T-helper 2 cell (primary cell): ENCODE data around the gene FAM222A.

Experiments used
- DNase-seq, 5 experiments: peaks; one replicate each; pipeline versions ENCODE4 v3.0.0 to v3.0.0-alpha.2; 2012 to 2022

FAM222A gene

DNA sequence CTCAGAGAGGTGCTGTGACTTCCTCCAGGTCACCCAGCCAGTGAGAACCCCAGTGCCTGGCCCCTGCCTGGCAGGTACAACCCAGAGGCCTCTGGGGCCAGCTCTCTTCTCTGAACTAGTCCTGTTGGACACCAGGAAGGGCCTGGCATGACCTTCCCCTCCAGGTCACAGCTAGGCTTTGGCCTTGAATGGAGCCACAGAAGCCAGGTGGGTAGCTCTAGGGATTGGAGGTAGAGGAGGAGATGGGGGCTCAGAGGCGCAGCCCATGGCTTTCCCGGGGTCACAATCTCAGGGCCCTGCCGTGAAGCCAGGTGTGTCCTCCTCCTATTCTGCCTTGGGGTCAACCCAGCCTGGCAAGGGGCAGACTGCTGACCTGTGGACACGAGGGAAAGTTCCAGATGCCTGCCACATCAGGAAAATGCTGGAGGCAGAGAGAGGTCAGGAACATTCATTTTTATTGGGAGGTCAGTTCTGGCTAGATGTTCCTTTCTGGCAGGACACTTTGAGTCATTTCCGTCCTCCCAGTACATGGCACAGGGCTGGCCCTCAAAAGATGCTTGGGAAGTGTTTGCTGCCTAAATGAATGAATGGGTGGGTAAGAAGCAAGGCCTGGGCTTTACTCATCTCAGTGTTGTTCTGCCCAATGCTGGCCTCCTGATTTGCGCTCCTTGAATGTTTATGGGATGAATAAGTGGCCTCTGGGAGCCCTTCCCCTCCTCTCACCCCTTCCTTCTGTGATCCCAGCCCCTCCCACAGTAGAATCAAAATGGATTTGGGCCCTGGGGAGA lies 25.4 kb downstream of the FAM222A start:
- no peak for DNase-seq

DNA sequence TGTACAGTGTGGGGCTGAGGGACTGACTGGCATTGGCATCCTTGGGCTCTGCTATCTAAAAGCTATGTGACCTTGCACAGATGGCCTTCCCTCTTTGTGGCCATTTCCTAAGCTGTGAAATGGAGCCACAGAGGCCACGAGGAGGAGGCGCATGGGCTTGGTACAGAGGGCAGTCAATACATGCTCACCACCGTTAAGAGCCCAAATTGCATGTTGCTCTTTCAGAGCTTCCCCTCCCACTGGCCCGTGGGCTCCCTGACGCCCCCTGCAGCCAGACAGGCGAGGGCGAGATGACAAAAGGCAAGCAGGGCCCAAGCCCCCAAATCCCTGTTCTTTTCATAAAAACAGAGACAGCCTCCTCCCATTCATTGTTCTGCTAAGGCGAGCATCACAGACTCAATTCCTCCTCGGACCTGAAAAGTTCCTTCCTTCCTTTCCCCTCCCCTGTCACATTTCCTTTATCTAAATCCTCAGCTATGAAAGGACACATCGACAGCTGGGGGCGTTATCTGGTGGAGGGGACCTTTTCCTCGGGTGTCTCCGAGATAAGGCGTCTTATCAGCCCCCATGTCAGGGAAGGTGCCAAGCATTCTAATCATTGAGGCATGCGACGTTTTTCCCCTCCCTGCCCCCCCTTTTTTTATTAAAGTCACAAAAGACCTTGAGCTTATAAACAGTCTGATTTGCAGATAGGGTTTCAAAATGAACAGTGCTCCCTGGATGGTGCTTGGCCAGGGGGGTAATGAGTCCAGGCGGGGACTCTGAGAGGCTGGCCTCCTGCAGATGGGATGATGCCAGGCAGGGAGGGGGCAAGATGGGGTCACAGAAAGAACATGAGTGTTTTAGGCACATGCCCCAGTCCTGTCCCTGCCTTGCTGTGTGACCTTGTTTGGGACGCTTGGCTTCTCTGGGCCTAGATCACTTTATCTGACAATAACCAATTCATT lies 26.4 kb downstream of the FAM222A start:
- DNase-seq = no peak

DNA sequence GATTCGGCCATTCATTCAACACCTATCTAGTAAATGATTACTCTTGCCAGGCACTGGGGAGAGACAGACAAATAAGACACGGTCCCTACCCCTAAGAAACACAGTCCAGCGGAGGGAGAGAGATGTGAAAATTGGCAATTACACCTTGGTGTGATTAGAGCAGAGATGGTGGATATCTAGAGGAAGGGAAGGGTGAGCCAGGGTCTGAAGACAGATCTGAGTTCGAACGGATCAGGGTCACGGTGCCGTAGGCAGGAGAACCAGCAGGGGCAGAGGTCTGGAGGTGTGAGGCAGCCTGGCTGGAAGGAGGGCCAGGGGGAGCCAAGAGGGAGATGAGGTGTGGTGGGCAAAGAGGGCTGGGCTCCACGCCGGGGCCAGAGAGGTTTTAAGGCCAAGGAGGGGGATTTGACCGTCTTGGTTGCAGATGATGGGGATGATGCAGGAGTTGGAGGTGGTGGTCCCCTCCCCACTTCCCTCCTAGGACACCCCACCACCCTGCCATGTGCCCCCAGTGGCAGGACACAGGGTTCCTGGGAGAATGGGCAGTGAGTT lies 27.1 kb downstream of the FAM222A start:
- no peak for DNase-seq

DNA sequence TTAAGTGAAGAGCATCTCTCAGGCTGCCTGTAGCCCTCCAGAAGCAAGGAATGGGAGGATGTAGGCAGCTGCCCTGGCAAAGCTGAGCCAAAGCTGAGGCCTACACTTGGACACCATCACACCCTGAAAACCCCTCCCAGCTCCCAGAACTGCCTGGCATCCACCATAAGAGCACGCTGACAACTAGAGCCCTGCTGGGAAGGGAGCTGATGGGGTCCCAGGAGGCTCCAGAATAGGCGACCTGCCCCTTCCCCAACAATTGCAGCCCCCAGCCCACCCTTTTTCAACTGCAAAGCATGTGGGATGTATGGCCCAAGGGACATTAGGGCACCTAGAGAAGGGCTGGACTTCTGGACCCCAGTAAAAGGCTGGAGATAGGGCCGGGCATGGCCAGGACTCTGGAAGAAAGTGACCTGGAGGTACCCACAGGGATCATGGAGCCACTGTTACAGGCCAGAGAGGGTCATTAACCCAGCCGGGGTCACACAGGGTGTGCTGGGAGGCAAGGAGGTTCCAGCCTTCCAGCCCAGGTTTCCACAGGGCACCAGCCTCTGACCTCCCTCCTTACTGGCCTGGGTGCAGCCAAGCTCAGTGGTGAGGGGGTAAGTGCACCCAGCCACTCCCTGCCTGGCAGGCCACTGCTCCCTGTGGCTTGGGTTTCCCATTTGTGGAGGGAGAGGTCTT lies 27.8 kb downstream of the FAM222A start:
- DNase-seq = no peak

DNA sequence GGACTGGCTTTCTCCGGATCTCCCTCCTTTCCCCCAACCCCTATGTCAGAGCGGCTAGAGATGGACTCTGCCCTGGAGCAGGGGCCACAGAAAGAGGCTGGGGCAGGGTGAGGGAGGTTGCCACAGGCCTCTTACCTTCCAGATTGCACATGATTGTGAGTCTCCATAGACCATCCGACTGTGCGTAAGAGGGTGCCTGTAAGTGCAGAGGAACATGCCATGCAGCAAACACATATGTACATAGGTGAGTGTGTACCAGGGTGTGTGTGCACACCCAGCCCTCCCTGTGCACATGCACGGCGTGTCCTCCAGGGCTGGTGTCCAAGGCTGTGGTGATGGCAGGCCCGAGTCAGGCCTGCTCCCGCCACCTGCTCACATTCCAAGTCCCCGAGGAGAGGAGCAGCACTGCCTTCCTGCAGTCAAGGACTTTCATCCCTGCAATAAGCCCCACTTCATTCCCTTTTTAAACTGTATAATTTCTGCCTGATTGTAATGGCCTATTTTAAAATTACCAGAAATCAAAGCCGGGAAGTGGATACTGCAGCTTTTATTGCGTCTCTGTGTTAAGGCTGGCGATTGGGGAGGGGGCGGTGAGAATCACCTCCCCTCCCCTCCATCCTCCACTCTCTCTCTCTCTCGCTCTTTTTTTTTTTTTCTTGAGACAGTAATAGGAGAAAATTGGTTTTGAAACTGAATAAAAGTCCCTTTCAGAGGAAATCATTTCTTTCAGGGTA lies 28.5 kb downstream of the FAM222A start:
- no peak for DNase-seq

DNA sequence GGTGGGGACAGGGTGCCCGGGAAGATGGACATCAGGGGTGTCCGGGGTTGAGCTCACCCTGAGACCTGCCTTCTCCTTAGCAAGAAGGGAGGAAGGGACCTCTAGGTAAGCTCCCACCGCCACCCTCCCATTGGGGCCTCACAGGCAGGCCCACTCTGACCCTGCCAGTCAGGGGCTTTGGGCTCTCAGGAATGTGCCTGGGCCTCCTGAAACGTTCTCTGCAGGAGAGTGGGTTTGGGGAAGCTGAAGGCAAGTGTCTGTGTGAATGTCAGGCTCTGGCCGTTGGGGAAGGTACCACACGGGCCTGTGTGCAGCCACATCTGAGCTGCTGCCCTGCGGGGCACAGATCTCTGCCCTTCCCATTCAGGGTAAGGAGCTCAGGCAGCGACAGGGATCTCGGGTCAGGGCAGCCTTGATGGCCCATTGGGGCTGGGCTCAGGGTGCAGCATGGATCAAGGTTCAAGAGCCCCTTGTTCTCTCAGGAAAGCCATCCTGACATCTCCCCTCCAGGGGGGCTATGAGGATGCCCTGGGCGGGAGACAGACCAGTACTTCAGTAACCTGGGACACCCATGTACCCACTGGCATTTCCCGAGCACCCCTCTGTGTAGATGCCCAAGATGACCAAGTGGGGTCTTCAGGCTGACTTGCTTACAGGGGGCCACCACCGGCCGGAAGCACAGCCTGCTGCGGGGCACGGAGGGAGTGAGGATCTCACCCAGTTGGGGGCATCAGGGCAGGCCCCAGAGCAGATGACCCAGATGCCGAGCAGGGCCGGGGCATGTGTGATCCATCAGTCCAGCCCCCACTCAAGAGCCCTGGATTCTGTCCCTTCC lies 29.7 kb downstream of the FAM222A start:
- no peak for DNase-seq

DNA sequence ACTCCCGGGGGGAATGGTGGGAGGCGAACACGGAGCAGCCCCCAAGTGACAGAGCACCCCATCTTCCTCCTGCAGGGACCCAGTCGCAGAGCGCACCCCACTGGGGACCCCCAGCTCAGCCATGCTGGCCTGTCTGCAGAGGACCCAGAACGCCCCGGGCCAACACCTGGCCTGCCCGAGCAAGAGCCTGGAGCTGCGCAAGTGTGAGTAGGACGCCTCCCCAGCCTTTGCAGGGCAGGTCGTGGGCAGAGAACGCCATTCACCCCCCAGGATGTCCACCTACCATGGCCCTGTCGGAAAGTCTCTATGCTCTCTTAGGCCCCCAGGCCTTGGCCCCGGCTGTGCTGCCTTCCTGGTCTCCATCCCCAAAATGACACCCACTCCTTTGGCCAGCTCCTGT lies 30.4 kb downstream of the FAM222A start:
- no peak for DNase-seq

DNA sequence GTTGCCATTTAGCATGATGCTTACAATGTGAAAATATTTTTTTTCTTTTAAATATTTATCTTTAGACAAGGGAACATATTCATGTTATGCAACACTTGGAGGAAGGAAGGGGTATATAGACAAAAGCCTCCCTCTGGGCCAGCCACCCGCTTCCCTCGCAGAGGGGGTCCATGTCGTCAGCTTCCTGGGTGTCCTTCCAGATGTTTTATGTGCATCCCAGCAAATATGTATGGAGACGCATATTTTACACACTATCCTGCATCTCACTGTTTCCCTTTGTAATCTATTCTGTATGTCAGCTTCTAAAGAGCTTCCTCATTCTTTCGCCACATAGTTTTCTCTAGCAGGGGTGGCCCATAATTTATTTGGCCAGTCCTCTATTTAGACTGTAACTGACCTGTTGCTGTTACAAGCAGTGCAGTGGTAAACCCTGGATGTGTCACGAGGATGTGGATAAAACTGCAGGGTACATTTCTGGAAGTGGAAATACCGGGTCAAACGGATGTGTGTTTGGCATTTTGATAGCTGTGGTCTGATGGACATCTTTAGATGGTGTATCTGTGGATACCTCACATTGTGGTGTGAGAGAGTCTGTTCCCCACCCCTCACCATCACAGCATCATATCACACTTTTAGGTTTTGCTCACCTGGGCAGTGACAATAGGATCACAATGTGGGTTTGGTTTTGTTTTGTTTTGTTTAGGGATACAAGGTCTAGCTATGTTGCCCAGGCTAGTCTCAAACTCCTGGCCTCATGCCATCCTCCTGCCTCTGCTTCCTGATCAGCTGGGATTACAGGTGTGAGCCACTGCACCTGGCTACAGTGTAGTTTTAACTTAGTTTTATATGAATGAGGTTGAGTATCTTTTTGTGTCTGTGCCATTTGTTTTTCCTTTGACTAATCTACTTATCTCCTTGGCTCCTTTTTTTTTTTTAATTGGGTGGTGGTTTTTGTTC lies 31.6 kb downstream of the FAM222A start:
- no peak for DNase-seq

DNA sequence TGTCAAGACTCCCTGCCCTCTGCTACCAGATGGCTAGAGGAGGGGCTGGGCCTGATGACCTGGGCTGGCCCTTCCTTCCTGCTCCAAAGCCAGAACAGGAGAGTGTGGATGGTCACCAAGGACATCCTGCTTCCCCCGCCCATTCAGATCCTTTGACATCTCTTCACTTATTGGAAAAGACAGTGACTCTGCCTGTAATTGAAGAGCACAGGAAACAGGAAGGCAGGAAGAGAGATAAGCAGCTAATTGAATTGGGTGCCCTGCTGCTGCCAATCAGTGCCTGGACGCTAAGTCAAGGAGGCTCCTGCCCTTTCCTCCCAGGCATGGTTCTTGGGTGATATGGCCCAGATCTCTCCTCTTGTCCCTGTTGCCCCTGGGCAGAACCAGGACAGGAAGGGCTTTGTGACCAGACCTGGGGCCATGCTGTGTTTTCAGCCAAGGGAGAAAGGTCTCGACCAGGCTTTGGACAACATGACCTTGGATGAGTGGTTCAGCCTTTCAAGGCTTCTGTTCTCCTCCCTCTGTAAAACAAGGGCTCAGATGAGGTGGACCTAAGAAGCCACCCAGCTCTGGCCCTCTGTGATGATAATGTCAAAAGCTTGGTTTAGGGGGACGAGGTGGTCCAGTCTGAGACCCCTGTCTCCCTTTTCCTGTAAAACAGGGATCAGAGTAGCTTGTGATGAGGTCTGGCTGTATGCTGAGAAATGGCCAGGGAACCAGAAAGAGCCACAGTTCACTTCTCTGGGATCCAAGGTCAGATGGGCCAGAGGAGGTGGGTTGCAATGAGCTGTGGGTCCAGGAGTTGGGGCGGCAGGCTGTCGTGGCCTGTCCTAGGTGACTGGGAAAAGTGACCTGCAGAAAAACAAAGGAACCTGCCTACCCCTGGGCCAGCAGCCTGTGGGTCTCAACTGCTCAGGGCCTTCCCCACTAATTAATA lies 38.8 kb downstream of the FAM222A start:
- no peak for DNase-seq

DNA sequence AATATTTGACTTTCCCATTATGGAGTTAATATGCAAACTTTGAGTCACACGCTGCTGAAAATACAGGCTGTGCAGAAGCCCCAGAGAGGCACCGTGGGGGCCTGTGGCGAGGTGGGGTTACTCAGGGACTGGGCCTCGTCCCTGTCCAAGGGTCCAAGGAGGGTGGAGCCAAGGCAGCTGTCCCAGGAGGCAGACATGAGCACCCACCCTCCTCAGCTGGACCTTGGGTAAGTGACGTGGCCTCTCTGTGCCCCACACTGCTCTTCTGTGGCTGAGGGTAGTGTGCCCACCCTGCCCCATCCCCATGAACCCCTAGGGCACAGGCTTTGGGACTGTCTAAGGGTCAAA lies 39.4 kb downstream of the FAM222A start:
- DNase-seq = no peak

DNA sequence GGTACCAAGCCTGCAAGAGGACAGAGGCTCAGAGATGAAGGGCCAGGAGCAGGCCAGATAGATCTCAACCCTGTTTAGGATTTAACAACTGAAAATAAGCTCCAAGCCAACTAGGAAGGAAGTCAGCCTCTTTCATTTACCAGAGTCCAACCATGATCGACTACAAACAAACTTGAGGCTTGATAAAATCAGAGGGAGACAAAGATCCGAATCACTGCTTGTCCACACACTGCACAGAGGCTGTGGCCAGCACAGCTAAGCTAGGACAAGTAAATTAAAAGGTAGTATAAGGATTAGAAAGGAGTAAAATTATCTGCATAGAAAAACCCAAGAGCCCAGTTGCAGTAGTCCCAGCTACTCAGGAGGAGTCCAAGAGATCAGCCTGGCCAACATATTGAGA lies 40.3 kb downstream of the FAM222A start:
- DNase-seq = no peak

DNA sequence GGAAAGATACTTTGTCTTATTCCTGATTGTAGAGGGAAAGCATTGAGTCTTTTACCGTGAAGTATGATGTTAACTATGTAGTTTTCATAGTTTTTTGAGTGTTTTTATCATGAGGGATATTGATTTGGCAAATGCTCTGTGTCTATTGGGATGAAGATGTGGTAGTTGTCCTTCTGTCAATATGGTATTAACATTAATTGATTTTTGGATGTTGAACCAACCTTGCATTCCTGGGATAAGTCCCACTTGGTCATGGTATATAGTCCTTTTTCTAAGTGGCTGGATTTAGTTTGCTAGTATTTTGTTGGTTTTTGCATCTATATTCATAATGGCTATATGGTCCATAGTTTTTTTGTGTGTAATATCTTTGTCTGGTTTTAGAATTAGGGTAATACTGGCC lies 42.8 kb downstream of the FAM222A start:
- DNase-seq = no peak

DNA sequence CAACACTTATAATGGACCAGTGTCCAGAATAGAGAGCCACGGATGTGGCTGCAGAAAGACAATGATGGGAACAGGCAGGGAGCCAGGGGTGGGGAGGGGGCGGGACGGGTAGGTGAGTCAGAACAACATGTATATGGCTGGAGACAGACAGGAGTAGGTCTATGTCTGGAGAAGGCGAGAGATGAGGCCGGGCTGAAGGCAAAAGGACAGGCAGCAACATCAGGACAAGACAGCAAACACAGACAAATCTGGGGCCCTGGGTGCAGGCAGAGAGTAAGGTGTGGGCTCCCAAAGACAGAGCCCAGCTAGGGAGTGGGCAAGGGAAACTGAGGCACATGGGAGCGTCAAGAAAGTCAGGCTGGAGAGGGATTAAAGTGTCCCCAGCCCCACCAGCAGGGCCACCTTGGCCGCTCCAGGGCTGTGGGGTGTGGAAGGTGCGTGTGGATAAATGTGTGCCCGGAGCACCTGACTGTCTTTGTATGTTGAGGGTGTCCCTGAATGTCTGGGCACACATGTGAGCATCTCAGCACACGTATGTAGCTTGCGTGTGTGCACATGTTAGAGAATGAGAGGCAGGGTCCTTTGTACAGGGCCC lies 44.1 kb downstream of the FAM222A start:
- no peak for DNase-seq

DNA sequence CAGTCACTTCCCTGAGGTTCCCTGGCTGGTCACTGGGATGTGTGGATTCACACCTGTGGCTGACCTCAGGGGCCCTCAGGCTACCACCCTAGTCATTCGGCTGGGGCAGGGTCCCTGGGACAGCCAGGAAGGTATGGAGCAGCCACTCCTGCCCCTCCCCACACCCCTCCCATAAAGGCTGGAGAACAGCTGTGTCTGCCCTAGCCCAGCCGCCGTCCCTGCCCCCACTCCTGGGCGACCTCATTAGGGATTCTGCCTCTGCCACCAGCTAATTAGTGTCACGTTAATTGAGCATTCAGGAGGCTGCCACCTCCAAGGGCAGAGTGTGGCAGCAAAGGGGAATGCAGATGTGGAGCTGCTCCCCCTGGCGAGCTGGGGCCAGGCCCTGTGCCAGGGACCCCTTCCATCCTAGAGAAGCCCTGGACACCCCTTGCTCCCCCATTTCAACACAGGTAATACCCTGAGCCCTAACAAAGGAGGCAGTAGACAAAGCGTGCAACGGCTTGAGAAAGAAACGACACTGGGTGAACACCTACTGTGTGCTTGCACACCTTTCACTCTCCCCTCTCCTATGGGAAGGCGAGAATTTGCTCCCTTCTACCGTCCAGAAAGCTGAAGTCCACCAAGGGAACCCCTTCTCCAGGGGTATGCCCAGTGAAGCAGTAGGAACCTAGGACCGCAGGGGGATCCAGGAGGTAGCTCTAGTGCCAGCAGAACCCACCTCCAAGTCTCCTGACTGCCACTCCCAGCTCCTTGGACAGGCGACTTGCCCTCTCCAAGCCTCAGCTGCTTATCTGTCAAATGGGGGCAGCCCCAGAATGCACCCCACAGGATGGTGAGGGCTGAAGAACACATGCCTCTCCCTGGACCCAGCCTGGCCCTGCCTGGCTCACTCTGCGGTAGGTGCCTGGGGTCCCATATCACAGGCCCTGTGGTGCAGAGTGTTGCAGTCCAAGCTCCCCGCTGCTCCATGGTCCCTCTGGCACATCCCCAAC lies 45.1 kb downstream of the FAM222A start:
- no peak for DNase-seq

DNA sequence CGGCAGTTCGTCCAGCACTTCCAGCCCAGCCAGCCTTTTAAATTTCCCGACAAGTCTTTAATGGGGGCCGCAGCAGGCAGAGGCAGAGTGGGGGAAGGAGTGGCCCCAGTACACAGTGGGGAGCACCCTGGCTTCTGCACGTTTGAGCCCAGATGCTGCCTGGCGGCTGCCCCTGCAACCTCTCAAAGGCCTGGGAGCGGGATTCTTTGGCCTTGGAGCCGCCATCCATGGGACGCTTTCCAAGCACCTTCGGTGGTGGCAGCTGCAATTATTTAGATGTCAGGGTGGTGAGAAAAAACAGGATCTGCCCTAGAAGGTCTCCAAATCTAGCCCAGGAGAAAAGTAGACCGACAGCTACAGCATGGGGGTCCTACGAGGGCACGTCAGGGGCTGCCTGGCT lies 46.0 kb downstream of the FAM222A start:
- no peak for DNase-seq

DNA sequence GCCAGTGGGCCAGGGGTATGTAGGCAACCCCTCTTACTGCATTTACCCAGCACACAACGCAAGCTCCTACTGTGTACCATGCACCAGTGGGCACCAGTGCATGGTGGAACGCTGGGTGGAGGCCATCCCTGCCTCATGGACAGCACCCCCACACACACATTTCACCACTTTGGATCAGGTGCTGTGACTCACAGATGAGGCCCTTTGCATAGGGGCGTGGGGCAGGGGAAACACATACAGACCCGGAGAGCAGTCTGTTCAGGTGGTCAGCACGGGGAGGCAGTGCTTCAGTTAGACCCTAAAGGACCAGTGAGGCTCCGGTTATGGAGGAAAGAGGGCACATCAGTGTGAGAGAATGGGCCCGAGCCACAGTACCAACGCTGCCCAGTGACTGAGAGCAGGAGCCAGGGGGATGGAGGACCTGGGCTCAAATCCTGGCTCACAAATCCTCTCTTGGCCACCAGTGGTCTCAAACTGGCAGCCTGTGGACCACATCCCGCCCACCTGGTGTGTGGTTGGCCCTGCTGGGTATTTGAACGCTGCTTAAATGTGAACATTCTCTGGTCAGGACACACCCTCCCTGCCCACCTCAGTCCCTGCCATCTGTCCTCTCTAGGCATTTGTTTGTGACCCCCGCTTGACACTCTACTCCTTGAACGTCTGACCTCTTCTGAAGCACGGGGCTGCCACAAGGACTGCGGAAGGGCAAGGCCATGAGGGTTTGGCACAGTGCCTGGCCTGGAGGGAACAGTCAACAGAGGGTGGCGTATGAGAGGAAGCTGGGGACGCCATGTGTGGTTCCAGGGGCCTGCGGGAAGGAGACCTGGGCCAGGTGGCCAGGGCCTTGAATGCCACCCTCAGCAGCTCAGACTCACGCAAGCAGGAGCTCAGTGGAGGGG lies 46.7 kb downstream of the FAM222A start:
- DNase-seq = no peak
